Measurements from ENCODE around the gene NANP. TPM values are rescaled to one million over a fixed set of nuclear protein-coding genes. Genes with fewer than 3 reads are reported as not detected.
"Not testable (repeated sequence)": the region's sequence is repeated elsewhere in the genome, so short reads cannot be mapped to it uniquely, and the experiment has no call there.

The NANP gene
- total RNA-seq, 1 experiment from 2014 or later: 7.3 TPM

DNA sequence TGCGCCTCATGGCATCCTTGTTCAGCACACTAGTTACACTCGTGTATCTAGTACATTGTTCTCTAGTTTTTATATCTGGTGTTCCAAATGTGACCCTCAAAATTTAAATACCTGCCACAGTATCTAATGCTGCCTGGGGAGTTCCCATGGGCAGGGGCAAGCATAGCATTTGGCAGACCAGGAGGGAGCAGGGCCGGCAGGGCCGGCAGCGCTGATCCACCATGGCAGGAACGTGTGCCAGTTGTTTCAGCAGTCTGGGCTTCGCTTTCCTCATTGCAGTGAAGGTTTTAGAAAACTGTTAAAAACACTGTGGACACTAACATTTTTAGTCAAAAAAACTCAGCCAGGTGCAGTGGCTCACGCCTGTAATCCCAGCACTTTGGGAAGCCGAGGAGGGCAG lies 19.2 kb downstream of the NANP start:
- no TSS peak for BruUV-seq (replicated peaks)
- Histone ChIP-seq H3K4me3 (ENCODE audit: low read depth in 2 of 2, low read length in 2 of 2) (no peak overlapping the region), H3K36me3 (ENCODE audit: control insufficient read depth, insufficient read depth, low read length) (no peaks in the 10 kb centered on the region), H3K9me3 (ENCODE audit: control insufficient read depth, insufficient read depth, low read depth, low read length) (no peaks in the 10 kb centered on the region), H3K27ac (ENCODE audit: low read length) (no peak overlapping the region), H3K27me3 (ENCODE audit: control insufficient read depth, insufficient read depth, low read length) (no peaks in the 10 kb centered on the region), H3K4me1 (ENCODE audit: control insufficient read depth, insufficient read depth, low read length) (no peaks in the 10 kb centered on the region)
- in situ Hi-C loops (cut with HindIII; ENCODE audit: low pct_unique_long_range_greater_than_20kb, low sequenced_read_pairs) (no loop called here), intact Hi-C loops (cut with micrococcal nuclease; ENCODE audit: unreplicated experiment) (no loop called here)
- ChIA-PET POLR2A (no interaction called here), CTCF (no interaction called here)
- no peak for DNase-seq (ENCODE audit: low read depth, low spot score)
- no peak for ATAC-seq
- no peak for TF ChIP-seq SIN3A (IDR thresholded peaks at IDR 0.05; ENCODE audit: borderline replicate concordance, insufficient read depth, low read depth, low read length)
- no peak for TF ChIP-seq TCF7L2 (IDR thresholded peaks at IDR 0.05; ENCODE audit: low read depth, low read length)
- no peak for TF ChIP-seq REST (IDR thresholded peaks at IDR 0.05; ENCODE audit: insufficient read depth in 1 of 2, low read depth in 2 of 2, low read length in 1 of 2)
- TF ChIP-seq, protein P1, sequence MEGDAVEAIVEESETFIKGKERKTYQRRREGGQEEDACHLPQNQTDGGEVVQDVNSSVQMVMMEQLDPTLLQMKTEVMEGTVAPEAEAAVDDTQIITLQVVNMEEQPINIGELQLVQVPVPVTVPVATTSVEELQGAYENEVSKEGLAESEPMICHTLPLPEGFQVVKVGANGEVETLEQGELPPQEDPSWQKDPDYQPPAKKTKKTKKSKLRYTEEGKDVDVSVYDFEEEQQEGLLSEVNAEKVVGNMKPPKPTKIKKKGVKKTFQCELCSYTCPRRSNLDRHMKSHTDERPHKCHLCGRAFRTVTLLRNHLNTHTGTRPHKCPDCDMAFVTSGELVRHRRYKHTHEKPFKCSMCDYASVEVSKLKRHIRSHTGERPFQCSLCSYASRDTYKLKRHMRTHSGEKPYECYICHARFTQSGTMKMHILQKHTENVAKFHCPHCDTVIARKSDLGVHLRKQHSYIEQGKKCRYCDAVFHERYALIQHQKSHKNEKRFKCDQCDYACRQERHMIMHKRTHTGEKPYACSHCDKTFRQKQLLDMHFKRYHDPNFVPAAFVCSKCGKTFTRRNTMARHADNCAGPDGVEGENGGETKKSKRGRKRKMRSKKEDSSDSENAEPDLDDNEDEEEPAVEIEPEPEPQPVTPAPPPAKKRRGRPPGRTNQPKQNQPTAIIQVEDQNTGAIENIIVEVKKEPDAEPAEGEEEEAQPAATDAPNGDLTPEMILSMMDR (IDR thresholded peaks at IDR 0.05): no peak

DNA sequence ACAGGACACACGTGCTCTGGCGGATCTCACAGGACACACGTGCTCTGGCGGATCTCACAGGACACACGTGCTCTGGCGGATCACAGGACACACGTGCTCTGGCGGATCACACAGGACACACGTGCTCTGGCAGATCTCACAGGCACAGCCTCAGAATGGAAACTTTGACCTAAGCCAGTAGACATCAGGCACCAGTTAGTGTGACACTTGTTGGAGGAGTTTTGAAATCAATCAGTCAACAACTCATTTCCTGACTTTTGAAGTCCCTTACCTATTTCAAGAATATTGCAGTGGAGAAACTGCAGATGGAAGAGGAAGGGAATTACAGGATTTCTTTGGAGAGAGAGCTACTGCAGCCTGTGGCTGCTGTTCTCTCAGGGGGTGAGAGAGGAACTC lies 20.9 kb downstream of the NANP start:
- H3K36me3 ChIP-seq (ENCODE audit: control insufficient read depth, insufficient read depth, low read length); H3K27ac ChIP-seq (ENCODE audit: low read length); CTCF ChIA-PET; POLR2A ChIA-PET; H3K4me1 ChIP-seq (ENCODE audit: control insufficient read depth, insufficient read depth, low read length); H3K9me3 ChIP-seq (ENCODE audit: control insufficient read depth, insufficient read depth, low read depth, low read length); ATAC-seq; BruUV-seq (replicated peaks); in situ Hi-C loops (cut with HindIII; ENCODE audit: low pct_unique_long_range_greater_than_20kb, low sequenced_read_pairs); intact Hi-C loops (cut with micrococcal nuclease; ENCODE audit: unreplicated experiment); H3K27me3 ChIP-seq (ENCODE audit: control insufficient read depth, insufficient read depth, low read length); DNase-seq (ENCODE audit: low read depth, low spot score); H3K4me3 ChIP-seq (ENCODE audit: low read depth in 2 of 2, low read length in 2 of 2): not testable (repeated sequence)

DNA sequence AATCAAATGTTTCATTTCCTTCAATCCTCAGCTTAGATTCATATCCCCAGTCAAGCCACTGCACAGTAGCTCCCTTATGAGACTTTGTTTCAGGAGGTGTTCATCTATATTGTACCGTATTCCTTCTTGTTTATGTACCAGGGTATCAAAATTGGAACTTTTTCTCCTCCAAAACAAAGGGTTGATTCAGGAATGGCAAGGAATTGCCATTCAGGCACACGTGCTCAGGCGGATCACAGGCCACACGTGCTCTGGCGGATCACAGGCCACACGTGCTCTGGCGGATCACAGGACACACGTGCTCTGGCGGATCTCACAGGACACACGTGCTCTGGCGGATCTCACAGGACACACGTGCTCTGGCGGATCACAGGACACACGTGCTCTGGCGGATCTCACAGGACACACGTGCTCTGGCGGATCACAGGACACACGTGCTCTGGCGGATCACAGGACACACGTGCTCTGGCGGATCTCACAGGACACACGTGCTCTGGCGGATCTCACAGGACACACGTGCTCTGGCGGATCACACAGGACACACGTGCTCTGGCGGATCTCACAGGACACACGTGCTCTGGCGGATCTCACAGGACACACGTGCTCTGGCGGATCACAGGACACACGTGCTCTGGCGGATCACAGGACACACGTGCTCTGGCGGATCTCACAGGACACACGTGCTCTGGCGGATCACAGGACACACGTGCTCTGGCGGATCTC lies 21.5 kb downstream of the NANP start:
- BruUV-seq (replicated peaks); H3K27ac ChIP-seq (ENCODE audit: low read length); H3K4me3 ChIP-seq (ENCODE audit: low read depth in 2 of 2, low read length in 2 of 2); POLR2A ChIA-PET; DNase-seq (ENCODE audit: low read depth, low spot score); H3K9me3 ChIP-seq (ENCODE audit: control insufficient read depth, insufficient read depth, low read depth, low read length); ATAC-seq; intact Hi-C loops (cut with micrococcal nuclease; ENCODE audit: unreplicated experiment); H3K36me3 ChIP-seq (ENCODE audit: control insufficient read depth, insufficient read depth, low read length); H3K27me3 ChIP-seq (ENCODE audit: control insufficient read depth, insufficient read depth, low read length); H3K4me1 ChIP-seq (ENCODE audit: control insufficient read depth, insufficient read depth, low read length); in situ Hi-C loops (cut with HindIII; ENCODE audit: low pct_unique_long_range_greater_than_20kb, low sequenced_read_pairs); CTCF ChIA-PET: not testable (repeated sequence)

Data from Panc1 (cell line).